HUES64 (cell line): ENCODE data around the gene SPIN2A. TPM values are rescaled to one million over a fixed set of nuclear protein-coding genes. Genes with fewer than 3 reads are reported as not detected.
"Not testable (repeated sequence)": the region's sequence is repeated elsewhere in the genome, so short reads cannot be mapped to it uniquely, and the experiment has no call there.

Source experiments
- H3K27ac ChIP-seq: 2 replicates; pipeline ENCODE4 v1.7.0; 2013; ENCODE audit warnings: low read depth, low read length, inconsistent platforms
- H3K27me3 ChIP-seq: 2 replicates; pipeline ENCODE4 v1.6.1; 2013; ENCODE audit warnings: mild to moderate bottlenecking, low read length; ENCODE audit not compliant: insufficient read depth
- H3K36me3 ChIP-seq: 2 replicates; pipeline ENCODE4 v1.6.1; 2013; ENCODE audit warnings: mild to moderate bottlenecking, low read length; ENCODE audit not compliant: insufficient read depth
- H3K4me1 ChIP-seq: 2 replicates; pipeline ENCODE4 v1.6.1; 2013; ENCODE audit warnings: mild to moderate bottlenecking, low read length, moderate library complexity; ENCODE audit not compliant: insufficient read depth
- H3K4me3 ChIP-seq: 2 replicates; pipeline ENCODE4 v1.5.1; 2013; ENCODE audit warnings: mild to moderate bottlenecking, low read length, moderate library complexity
- H3K9ac ChIP-seq: 2 replicates; pipeline ENCODE4 v1.6.1; 2013; ENCODE audit warnings: mild to moderate bottlenecking, low read depth, low read length
- H3K9me3 ChIP-seq: 2 replicates; pipeline ENCODE4 v1.6.1; 2013; ENCODE audit warnings: low read depth, low read length; ENCODE audit not compliant: insufficient read depth
- WGBS: fragments of 150-250, 120-280 bp; methylation state at CpG from one replicate; pipeline ENCODE4 v1.1.7; 2013; ENCODE audit warnings: missing lambda C conversion rate; 5-methylcytosine and 5-hydroxymethylcytosine counted together
- polyA plus RNA-seq, 2 experiments: library from polyadenylated mRNA; stranded (reverse); fragments of 50-300 nt; gene quantifications; one replicate each; pipeline ENCODE4 v1.2.3, GENCODE V29; 2013

The SPIN2A gene
- 1.8 TPM for polyA plus RNA-seq (2013, experiment 1 of 2)
- 1.4 TPM for polyA plus RNA-seq (2013, experiment 2 of 2)

DNA sequence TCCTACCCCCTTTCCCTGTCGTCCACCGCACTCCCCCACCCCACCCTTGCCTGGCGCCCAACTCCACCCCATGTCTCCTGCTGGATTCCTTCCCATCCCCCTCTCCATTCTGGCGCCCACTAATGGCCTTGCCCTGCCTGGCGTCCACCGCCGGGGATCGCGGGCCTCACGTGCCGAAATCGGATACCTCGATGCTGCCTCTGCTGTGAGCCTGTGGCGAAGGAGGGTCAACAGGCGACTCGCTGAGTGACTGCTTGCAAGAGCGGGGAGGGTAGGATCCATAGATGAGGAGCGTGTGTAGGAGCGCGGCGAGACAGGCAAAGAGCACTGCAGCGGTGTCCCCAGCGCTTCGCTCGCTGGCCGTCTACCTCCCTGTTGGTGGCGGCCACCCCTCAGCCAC, at the start of gene SPIN2A:
TSS of gene SPIN2A (minus strand) at position 325 of the 400 bp plus-strand sequence. CDS start 800 bp downstream, outside the sequence.
- not testable (repeated sequence) for H3K9me3 ChIP-seq, H3K36me3 ChIP-seq, H3K27me3 ChIP-seq, H3K4me1 ChIP-seq
- Histone ChIP-seq H3K9ac (peak within 1 kb of the TSS; percentile 5; the same call in 1 of the 2 replicates), H3K27ac (peak within 1 kb of the TSS; percentile 62; the same call in 1 of the 2 replicates), H3K4me3 (peak within 1 kb of the TSS; percentile 40)
- WGBS, result 72% methylated on average over 27 of the region's 27 CpGs

DNA sequence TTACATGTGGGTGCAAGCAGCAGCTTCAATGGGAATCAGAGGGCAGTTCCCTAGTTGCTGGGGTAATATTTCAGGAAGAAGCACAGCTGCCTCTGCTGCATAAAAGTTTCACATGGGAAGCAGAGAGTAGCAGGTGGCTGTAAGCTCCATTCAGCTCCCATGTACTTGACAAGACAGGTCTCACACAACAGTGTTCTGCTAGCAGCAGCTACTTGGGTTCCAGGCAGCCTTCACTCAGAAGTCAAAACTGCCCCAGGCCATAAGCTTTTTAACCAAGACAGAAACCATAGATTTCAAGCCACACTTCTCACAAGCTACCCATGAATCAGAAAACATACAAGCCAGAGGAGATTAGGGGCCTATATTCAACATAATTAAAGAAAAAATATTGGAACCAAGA, 41.4 kb upstream of the SPIN2A start:
- H3K9ac ChIP-seq, result no peak overlapping the region
- H3K36me3 ChIP-seq, result no peaks in the 10 kb centered on the region
- H3K4me3 ChIP-seq, result no peak overlapping the region
- peaks cover 30% of the 10 kb centered on the region for H3K4me1 ChIP-seq
- no peaks in the 10 kb centered on the region for H3K27me3 ChIP-seq
- no peak overlapping the region for H3K27ac ChIP-seq
- no peaks in the 10 kb centered on the region for H3K9me3 ChIP-seq

DNA sequence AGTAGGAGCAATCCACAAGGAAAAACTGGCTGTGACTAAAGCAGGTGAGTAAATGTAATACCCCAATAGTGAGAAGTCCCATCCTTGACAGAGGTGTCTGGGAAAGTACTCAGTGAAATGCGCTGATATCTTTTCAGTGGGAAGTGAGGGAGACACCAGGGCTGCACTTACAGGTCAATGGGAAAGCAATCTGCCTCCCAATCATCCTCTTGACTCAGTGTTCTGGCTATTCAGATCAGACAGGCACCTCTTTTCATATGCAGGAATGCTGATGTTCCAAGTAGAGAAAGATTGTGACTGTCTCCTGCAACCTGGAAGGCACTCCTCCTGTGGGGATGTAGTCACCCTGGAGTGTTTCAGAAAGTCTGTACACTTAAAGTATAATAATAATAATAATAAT, 39.9 kb upstream of the SPIN2A start:
- Histone ChIP-seq H3K27me3 (no peaks in the 10 kb centered on the region), H3K9me3 (no peaks in the 10 kb centered on the region), H3K36me3 (no peaks in the 10 kb centered on the region), H3K27ac (peak overlapping the region; percentile 90), H3K9ac (no peak overlapping the region), H3K4me3 (no peak overlapping the region), H3K4me1 (peaks cover 30% of the 10 kb centered on the region)
- 0% methylated on average over 1 of the region's 1 CpG for WGBS

DNA sequence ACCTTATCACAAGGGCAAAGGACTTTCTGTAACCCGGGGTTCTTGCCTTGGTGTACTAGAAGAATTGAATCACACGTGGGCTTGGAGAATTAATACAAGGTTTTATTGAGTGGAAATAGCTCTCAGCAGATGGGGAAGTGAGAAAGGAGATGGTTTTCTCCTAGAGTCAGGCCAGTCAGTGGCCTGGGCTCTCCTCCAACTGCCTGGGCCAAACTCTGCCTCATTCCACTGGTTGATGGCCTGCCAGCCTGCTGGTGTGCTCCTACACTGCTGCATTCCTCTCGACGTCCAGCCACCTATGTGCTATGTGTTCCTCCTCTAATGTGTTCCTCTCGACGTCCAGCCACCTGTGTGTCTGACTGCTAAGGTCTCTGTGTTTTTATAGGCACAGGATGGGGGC, 35.3 kb upstream of the SPIN2A start:
- H3K27ac ChIP-seq, result no peak overlapping the region
- H3K36me3 ChIP-seq, result no peaks in the 10 kb centered on the region
- H3K9ac ChIP-seq, result no peak overlapping the region
- H3K9me3 ChIP-seq, result no peaks in the 10 kb centered on the region
- H3K4me3 ChIP-seq, result no peak overlapping the region
- no peaks in the 10 kb centered on the region for H3K27me3 ChIP-seq
- H3K4me1 ChIP-seq, result peaks cover 20% of the 10 kb centered on the region
- WGBS, result 89% methylated on average over 6 of the region's 6 CpGs

DNA sequence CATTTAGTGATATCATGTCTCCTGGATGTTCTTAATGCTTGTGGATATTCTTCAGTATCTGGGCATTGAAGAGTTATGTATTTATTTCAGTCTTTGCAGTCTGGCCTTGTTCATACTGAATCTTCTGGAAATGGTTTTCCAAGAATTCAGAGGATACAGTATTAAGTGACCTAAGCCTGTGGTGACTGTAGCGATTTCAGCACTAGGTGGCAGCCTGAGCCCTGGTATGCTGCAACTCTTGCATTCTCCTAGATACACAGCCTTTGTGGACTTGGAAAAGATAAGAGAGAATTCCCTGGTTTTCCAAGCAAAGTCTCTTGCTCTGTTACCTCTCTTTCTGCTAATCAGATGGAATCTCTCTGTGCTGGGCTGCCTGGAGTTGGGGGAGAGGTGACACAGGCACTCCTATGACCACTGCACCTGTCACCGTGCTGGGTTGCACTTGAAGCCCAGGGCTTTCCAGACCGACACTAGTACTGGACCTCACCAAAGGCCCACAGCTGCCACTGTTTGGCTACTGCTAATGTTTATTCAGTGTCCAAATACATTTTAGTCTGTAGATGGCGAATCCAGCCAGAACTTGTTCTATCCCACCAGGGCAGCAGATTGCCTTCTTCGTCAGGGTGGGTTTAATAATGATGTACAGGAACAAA, 19.3 kb upstream of the SPIN2A start:
- H3K9me3 ChIP-seq, result no peaks in the 10 kb centered on the region
- no peak overlapping the region for H3K27ac ChIP-seq
- H3K36me3 ChIP-seq, result no peaks in the 10 kb centered on the region
- H3K9ac ChIP-seq, result no peak overlapping the region
- WGBS, result 75% methylated on average over 5 of the region's 5 CpGs
- H3K4me1 ChIP-seq, result peaks cover 3% of the 10 kb centered on the region; the same call in 1 of the 2 replicates
- no peaks in the 10 kb centered on the region for H3K27me3 ChIP-seq
- H3K4me3 ChIP-seq, result no peak overlapping the region

DNA sequence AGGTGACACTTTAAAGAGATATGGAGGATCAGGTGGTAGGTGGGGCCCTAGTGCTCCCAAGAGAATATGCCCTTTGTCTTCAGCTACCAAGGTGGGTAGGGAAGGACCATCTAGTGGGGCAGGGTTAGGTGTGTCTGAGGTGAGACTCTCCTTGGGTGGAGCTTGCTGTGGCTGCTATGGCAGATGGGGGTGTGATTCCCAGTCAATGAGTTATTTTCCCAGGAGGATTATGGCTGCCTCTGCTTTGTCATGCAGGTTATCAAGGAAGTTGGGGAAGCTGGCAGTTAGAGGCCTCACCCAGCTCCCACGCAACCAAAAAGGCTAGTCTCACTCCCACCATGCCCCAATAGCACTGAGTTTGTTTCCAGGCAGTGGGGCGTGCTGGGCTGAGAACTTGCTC, 18.0 kb upstream of the SPIN2A start:
- Histone ChIP-seq H3K36me3 (no peaks in the 10 kb centered on the region), H3K4me1 (peaks cover 3% of the 10 kb centered on the region; the same call in 1 of the 2 replicates), H3K4me3 (no peak overlapping the region), H3K27me3 (no peaks in the 10 kb centered on the region), H3K9ac (no peak overlapping the region), H3K27ac (no peak overlapping the region; the same call in 1 of the 2 replicates), H3K9me3 (no peaks in the 10 kb centered on the region)
- 76% methylated on average over 2 of the region's 2 CpGs for WGBS

DNA sequence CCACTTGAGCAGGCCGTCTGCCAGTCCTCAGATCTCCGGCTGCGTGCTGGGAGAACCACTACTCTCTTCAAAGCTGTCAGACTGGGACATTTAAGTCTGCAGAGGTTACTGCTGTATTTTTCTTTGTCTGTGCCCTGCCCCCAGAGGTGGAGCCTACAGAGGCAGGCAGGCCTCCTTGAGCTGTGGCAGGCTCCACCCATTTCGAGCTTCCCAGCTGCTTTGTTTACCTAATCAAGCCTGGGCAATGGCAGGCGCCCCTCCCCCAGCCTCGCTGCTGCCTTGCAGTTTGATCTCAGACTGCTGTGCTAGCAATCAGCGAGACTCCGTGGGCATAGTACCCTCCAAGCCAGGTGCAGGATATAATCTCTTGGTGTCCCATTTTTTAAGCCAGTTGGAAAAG, 15.0 kb upstream of the SPIN2A start:
- H3K36me3 ChIP-seq, H3K4me1 ChIP-seq, H3K9ac ChIP-seq, H3K9me3 ChIP-seq, H3K27me3 ChIP-seq, H3K27ac ChIP-seq, H3K4me3 ChIP-seq: not testable (repeated sequence)
- 75% methylated on average over 8 of the region's 8 CpGs for WGBS

DNA sequence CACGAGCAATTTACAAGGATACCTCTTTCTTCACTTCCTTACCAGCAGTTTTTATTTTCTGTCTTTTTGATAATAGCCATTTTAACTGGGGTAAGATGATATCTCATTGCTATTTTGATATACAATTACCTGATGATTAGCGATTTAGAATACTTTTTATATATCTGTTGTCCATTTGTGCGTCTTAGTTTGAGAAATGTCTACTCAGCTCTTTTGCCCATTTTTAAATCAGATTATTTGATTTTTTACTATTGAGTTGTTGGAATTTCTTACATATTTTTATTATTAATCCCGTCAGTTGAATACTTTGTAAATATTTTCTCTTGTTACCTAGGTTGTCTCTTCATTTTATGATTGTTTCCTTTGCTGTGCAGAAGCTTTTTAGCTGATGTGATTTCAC, 1.5 kb upstream of the SPIN2A start:
- WGBS, result no CpG with 5 or more reads among the region's 4 CpGs
- H3K27me3 ChIP-seq, result no peaks in the 10 kb centered on the region
- no peak overlapping the region for H3K27ac ChIP-seq
- no peak overlapping the region for H3K9ac ChIP-seq
- no peak overlapping the region for H3K4me3 ChIP-seq
- no peaks in the 10 kb centered on the region for H3K9me3 ChIP-seq
- H3K36me3 ChIP-seq, result no peaks in the 10 kb centered on the region
- peaks cover 6% of the 10 kb centered on the region; the same call in 1 of the 2 replicates for H3K4me1 ChIP-seq

DNA sequence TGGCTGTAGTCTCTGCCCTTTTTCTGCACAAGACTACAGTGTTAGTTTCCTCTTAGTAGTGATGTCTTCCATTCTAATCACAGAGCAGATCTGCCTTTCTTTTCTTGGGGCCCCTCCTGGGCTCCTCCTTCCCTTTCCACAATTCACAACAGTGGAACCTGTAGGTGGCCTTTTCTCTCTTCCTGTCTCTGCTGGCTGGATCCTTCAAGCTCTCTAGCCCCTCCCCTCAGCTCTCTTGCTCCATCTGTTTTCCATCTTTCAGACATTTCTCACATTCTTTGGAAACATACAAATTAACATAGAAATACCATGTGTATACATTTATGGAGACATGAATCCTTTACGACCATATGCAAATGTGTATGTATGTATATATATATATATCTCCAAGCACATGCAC, 304 bp upstream of the SPIN2A start:
- peak overlapping the region; percentile 5; the same call in 1 of the 2 replicates for H3K9ac ChIP-seq
- H3K27me3 ChIP-seq, result no peaks in the 10 kb centered on the region
- H3K4me1 ChIP-seq, result peaks cover 6% of the 10 kb centered on the region; the same call in 1 of the 2 replicates
- WGBS, result no CpG with 5 or more reads among the region's 1 CpG
- no peaks in the 10 kb centered on the region for H3K9me3 ChIP-seq
- peak overlapping the region; percentile 40 for H3K4me3 ChIP-seq
- no peaks in the 10 kb centered on the region for H3K36me3 ChIP-seq
- peak overlapping the region; percentile 62; the same call in 1 of the 2 replicates for H3K27ac ChIP-seq

DNA sequence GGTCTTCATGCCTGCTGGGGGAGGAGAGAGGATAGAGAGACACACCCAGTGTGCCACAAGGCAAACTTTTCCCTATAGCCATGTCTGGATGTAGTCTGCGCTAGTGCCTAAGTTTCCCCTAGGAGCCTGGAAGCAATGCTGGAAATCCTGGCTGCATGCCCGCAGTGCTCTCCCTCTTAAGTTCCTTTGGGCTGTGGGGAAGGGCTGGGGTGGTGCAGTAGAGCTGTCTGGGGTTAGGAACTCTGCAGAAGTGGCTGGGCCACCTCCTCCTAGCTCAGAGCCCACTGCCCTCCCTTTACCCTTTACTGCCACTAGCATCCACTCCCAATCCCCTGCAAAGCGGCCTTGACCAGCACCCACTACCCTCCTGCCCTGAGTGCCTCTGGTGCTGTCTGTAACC, 608 bp downstream of the SPIN2A start:
- H3K9me3 ChIP-seq, H3K36me3 ChIP-seq, H3K27me3 ChIP-seq, H3K9ac ChIP-seq, H3K27ac ChIP-seq, H3K4me1 ChIP-seq: not testable (repeated sequence)
- 86% methylated on average over 1 of the region's 3 CpGs for WGBS
- H3K4me3 ChIP-seq, result peak overlapping the region; percentile 29; the same call in 1 of the 2 replicates

DNA sequence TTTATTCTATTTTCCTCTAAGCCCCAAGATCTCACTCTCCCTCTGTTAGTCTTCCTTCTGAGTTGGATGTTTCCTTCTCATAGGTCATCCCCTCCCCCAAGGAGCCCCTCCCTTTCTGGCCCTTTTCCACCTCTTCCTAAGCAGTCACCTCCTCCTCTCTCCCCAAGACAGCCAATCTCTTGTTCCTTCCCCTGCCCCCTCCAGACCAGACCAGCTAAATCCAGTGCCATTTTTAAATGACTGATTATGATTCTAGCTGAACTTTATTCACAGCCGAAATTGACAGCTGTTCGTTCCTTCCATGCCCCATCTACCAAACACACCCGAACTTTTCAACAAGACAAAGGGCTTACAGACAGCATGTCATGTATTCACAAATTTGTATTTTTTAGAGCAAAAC, 1.9 kb downstream of the SPIN2A start:
- H3K36me3 ChIP-seq, result no peaks in the 10 kb centered on the region
- peaks cover 6% of the 10 kb centered on the region; the same call in 1 of the 2 replicates for H3K4me1 ChIP-seq
- no peak overlapping the region for H3K4me3 ChIP-seq
- no peaks in the 10 kb centered on the region for H3K27me3 ChIP-seq
- H3K9ac ChIP-seq, result no peak overlapping the region
- H3K27ac ChIP-seq, result no peak overlapping the region
- 89% methylated on average over 3 of the region's 3 CpGs for WGBS
- no peaks in the 10 kb centered on the region for H3K9me3 ChIP-seq

DNA sequence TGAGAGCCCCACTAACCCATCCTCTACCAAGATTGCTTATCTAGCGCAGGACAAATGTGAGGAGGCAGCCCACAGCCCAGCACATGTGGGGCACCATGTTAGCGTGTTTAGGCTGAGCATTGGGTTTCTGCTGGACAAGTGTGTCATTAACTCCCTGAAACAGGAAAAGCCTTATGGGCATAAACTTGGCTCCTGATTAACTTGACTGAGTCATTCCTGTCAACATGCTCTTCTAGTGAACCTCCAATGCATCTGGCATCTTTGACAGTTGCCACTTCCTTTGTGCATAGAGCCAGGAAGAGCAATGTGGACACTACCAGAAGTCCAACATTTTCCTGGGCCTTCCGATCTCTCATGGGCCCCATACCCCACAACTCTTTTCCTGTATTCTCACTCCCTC, 2.5 kb downstream of the SPIN2A start:
- Histone ChIP-seq H3K4me3 (no peak overlapping the region), H3K9ac (no peak overlapping the region), H3K4me1 (peaks cover 6% of the 10 kb centered on the region; the same call in 1 of the 2 replicates), H3K27me3 (no peaks in the 10 kb centered on the region), H3K27ac (no peak overlapping the region), H3K36me3 (no peaks in the 10 kb centered on the region), H3K9me3 (no peaks in the 10 kb centered on the region)
- 91% methylated on average over 3 of the region's 3 CpGs for WGBS
